Measurements from ENCODE around the gene ALS2CL.

ALS2CL gene

DNA sequence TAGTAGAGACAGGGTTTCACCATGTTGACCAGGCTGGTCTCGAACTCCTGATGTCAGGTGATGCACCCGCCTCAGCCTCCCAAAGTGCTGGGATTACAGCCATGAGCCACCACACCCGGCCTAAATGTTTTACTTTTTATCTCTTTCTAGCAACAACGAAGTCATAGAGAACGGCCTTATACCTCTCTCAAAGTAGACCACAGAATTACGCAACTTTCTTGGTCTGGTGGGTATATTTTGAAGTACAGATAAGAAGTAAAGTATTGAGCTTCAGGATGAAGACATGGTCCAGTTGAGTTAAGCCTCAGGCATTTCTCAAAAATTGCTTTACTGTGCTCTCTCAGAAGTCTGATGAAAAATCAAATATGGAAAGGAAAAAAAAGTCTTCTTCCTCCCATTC lies 50.5 kb downstream of the ALS2CL start:
- TF ChIP-seq, protein P1, sequence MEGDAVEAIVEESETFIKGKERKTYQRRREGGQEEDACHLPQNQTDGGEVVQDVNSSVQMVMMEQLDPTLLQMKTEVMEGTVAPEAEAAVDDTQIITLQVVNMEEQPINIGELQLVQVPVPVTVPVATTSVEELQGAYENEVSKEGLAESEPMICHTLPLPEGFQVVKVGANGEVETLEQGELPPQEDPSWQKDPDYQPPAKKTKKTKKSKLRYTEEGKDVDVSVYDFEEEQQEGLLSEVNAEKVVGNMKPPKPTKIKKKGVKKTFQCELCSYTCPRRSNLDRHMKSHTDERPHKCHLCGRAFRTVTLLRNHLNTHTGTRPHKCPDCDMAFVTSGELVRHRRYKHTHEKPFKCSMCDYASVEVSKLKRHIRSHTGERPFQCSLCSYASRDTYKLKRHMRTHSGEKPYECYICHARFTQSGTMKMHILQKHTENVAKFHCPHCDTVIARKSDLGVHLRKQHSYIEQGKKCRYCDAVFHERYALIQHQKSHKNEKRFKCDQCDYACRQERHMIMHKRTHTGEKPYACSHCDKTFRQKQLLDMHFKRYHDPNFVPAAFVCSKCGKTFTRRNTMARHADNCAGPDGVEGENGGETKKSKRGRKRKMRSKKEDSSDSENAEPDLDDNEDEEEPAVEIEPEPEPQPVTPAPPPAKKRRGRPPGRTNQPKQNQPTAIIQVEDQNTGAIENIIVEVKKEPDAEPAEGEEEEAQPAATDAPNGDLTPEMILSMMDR (IDR thresholded peaks at IDR 0.05; ENCODE audit: control insufficient read depth, extremely low read depth, insufficient read depth): no peak
- DNase-seq (ENCODE audit: low read depth): no peak
- no peak overlapping the region for H3K4me3 ChIP-seq (ENCODE audit: low read depth, low read length)

DNA sequence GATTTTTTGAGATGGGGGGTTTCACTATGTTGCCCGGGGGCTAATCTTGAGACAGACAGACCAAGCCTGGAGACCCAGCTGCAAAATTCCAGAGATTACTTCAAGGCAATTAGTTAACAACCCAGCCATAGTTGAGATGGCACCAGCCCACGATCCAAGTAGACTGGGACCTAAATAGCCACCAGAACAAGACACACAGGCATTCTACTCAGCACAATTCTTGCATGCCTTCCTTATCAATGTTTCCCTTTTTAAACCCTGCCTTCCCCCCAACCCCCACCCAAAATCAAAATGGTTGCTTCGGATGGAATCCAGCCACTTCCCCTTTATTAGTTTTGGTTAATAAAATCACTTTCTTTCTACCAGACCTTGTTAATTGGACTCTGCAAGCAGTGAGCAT lies 52.6 kb downstream of the ALS2CL start:
- TF ChIP-seq, protein P1 (IDR thresholded peaks at IDR 0.05; ENCODE audit: control insufficient read depth, extremely low read depth, insufficient read depth): no peak
- H3K4me3 ChIP-seq (ENCODE audit: low read depth, low read length): no peak overlapping the region
- no peak for DNase-seq (ENCODE audit: low read depth)

DNA sequence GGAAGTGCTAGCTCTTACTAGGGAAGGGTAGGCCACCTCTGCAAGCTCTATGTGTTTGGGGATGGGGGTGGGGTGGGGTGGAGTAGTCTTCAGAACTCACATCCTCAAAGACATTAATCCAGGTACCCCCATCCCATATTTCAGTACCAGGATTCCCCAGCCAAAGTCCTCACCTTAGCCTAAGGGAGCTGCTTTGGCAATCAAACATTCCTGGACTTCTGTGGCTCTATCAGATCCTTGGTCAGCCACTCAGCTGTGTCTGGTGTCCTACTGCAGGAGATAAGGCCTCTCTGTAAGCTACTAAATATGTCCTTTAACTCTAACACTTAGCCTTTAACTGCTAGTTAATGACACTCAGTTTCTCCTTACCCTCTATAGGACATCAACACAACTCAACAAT lies 54.3 kb downstream of the ALS2CL start:
- no peak overlapping the region for H3K4me3 ChIP-seq (ENCODE audit: low read depth, low read length)
- no peak for DNase-seq (ENCODE audit: low read depth)
- TF ChIP-seq, protein P1 (IDR thresholded peaks at IDR 0.05; ENCODE audit: control insufficient read depth, extremely low read depth, insufficient read depth): no peak

DNA sequence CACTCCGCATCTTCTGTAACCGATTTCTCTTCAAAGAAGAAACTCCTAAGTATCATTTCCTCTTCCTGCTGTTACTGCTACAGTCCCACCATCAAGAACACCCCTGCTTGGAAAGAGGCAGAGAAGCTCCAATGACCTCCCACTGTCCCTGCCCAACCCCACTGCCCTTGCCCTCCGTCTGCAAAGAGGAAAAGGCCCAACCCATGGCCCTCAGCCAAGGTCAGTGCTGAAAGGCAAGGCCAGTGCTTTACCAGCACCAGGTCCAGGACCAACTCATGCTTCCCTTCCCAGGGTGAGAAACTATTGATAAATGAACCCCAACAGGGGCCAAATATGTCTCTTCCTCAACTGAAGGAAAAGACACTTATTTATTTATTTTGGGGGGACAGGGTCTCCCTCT lies 58.6 kb downstream of the ALS2CL start:
- no peak for DNase-seq (ENCODE audit: low read depth)
- TF ChIP-seq, protein P1 (IDR thresholded peaks at IDR 0.05; ENCODE audit: control insufficient read depth, extremely low read depth, insufficient read depth): no peak
- no peak overlapping the region for H3K4me3 ChIP-seq (ENCODE audit: low read depth, low read length)

DNA sequence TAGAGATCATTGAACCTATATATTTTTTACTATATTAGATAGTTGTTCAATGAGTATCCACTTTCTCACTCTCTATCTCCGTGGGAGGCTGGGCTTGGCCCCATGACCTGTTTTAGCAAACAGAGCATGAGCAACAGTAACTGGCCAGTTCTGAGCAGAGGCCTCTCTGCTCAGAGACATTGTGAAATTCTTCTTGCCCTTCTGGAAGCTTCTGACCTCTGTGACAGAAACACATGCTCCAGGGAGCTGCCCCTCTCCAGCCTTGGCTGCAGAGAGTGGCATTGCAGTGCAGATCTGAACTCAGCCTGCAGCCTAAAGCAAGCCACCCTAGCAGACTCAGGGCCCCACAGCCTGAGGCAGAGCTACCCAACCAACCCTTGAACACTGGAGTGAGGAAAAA lies 60.7 kb downstream of the ALS2CL start:
- no peak for DNase-seq (ENCODE audit: low read depth)
- TF ChIP-seq, protein P1 (IDR thresholded peaks at IDR 0.05; ENCODE audit: control insufficient read depth, extremely low read depth, insufficient read depth): no peak
- no peak overlapping the region for H3K4me3 ChIP-seq (ENCODE audit: low read depth, low read length)

DNA sequence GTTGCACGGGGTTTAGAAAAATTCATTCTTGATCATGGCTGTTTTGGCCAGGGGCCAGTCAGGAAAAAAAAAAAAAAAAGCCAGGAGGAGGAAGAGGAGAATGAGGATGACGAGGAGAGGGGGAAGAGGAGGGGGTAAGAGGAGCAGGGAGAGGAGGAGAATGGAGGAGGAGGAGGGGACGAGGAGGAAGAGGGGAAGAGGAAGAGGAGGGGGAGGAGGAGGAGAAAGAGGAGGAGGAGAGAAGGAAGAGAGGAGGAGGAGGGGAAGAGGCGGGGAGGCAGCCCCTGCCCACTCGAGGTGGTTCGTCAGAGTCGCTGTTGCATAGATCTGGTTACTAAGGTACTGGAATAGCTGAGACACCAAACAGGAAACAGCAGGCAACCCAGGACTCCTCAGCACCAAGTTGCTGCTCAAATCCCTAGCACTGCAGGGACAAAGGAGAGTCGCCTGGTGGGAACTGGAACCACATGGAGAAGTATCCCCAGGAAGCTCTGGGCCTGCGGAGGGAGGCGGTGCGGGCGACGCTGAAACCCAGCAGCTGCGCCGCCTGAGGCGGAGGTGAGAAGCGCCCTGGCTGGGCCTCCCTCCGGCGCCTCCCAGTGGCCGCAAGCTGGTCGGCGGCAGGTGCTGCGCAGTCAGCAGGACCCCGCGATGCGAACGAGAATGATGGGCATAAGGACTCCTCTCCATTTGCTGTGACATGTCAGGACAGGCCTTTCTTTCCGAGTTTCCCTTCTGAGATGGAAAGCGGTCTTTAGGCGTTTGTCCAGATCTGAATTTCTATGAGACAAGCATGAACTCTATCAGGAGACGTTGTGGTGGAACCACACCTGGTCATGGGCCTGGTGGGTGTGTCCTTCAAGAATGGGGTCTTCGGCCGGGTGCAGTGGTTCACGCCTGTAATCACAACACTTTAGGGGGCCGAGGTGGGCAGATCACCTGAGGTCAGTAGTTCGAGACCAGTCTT lies 63.6 kb downstream of the ALS2CL start:
- no peak for DNase-seq (ENCODE audit: low read depth)
- TF ChIP-seq, protein P1 (IDR thresholded peaks at IDR 0.05; ENCODE audit: control insufficient read depth, extremely low read depth, insufficient read depth): peak; percentile 94
- H3K4me3 ChIP-seq (ENCODE audit: low read depth, low read length): no peak overlapping the region

Data from LNCaP clone FGC (cell line).